Breast epithelium (tissue), 4 donors: ENCODE measurements around the gene IL21R. TPM values are rescaled to one million over a fixed set of nuclear protein-coding genes. Genes with fewer than 3 reads are reported as not detected.
"Not testable (repeated sequence)": the region's sequence is repeated elsewhere in the genome, so short reads cannot be mapped to it uniquely, and the experiment has no call there.

Experiments
- DNase-seq, 2 donors: peaks; one replicate each; pipeline ENCODE4 v3.0.0-alpha.2; 2019; ENCODE audit warnings: low spot score in 2 of 2
- H3K27ac ChIP-seq, 2 donors: fragments of 200-600 bp; sonication (generic) in 1 of 2; one replicate each; pipeline ENCODE4 v1.5.1; 2016 to 2019; ENCODE audit warnings: mild to moderate bottlenecking in 1 of 2
- H3K27me3 ChIP-seq, 2 donors: fragments of 200-600 bp; sonication (generic) in 1 of 2; one replicate each; pipeline versions ENCODE4 v1.5.1 to v1.6.0; 2017 to 2019; ENCODE audit warnings: control low read depth in 1 of 2, mild to moderate bottlenecking in 1 of 2
- H3K36me3 ChIP-seq: fragments of 200-600 bp; one replicate; pipeline ENCODE4 v1.5.1; 2019
- H3K4me1 ChIP-seq, 2 donors: fragments of 200-600 bp; sonication (generic); one replicate each; pipeline ENCODE4 v1.5.1; 2016 to 2019; ENCODE audit warnings: control low read depth in 1 of 2
- H3K4me3 ChIP-seq, 3 donors: fragments of 200-600 bp; sonication (generic); 1 replicate in 2 of 3; 2 replicates in 1 of 3; pipeline ENCODE4 v1.5.1; 2016 to 2019; ENCODE audit warnings: mild to moderate bottlenecking in 3 of 3, moderate library complexity in 2 of 3
- H3K9me3 ChIP-seq, 2 donors: fragments of 200-600 bp; sonication (generic) in 1 of 2; one replicate each; pipeline ENCODE4 v1.5.1; 2016 to 2019; ENCODE audit warnings: control low read depth in 1 of 2
- CTCF ChIP-seq, 3 donors: fragments of 450-650 bp; IDR thresholded peaks; one replicate each; pipeline ENCODE4 v1.5.1; 2016 to 2017; ENCODE audit warnings: antibody characterized with exemption in 3 of 3, mild to moderate bottlenecking in 3 of 3, moderate library complexity in 3 of 3
- POLR2A ChIP-seq: fragments of 450-650 bp; IDR thresholded peaks from one replicate; pipeline ENCODE4 v1.6.1; 2016; ENCODE audit warnings: antibody characterized with exemption, mild to moderate bottlenecking, moderate library complexity
- POLR2AphosphoS5 ChIP-seq, 3 donors: sonication (generic); formaldehyde crosslinking; IDR thresholded peaks; one replicate each; pipeline ENCODE4 v1.6.1; 2017; ENCODE audit warnings: antibody characterized with exemption in 3 of 3
- intact Hi-C: fragments of 100-400 bp; cut with DNase I; formaldehyde crosslinking; loops from one replicate; pipeline ENCODE4 v1.15.1; 2023; ENCODE audit warnings: low total_unique reads
- total RNA-seq, 3 donors: library from RNA; depleted of rRNA; stranded (reverse); fragments of >200 nt; gene quantifications; one replicate each; pipeline ENCODE4 v1.1.0, GENCODE V29; 2016

IL21R gene
- total RNA-seq, 3 donors from 2014 or later, result 0.16 to 0.33 TPM; not detected in 1

DNA sequence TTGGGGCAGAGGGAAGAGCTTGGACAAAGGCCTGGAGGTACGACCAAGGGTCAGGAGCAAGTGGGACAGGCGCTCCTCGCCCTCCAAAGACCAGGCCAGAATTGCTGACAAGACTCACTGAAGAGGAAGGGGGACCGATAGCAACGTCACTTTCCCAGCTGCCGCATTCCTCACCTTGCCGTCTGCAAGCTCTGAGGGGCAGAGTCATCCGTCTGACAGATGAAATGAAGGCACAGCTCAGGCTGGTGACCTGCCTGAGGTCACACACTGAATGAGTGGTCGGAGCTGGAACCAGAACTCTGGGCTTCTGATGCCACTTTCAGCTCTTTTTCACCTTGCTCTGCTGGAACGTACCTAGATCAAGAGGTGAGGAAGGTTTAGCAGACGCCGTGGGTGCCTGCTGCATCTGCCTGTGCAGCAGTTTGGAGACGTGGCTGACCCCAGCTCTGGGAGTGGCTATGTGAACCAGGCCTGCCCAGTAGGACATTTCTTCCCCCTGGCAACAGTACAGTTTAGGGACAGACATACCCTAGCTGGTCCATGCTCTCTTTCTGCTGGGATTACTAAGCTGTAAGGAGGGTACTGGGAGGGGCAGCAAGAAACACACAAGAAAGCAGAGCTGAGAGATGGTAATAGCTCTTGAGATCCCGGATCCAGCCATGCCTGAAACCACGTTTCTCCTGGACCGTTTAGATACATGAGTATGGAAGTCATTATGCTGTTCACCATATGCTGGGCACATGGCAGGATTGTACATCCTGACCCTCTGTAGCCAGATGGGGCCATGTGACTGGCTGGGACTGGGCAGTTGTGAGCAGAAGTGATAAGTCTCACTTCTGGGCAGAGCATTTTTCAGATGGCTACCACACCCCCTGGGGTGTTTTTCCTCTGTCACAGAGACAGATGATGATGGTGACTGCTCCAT lies 50.9 kb downstream of the IL21R start:
- peaks cover 0 to 24% of the 10 kb centered on the region in 2 donors for H3K27me3 ChIP-seq
- TF ChIP-seq POLR2A, result no peak
- no peak for TF ChIP-seq POLR2AphosphoS5 (IDR thresholded peaks at IDR 0.05)
- TF ChIP-seq CTCF (IDR thresholded peaks at IDR 0.05), result no peak
- H3K4me3 ChIP-seq, result no peak overlapping the region
- H3K4me1 ChIP-seq, result no peaks in the 10 kb centered on the region
- intact Hi-C loops, result no loop called here
- no peak for DNase-seq
- no peaks in the 10 kb centered on the region for H3K9me3 ChIP-seq
- no peak overlapping the region for H3K27ac ChIP-seq
- H3K36me3 ChIP-seq, result no peaks in the 10 kb centered on the region

DNA sequence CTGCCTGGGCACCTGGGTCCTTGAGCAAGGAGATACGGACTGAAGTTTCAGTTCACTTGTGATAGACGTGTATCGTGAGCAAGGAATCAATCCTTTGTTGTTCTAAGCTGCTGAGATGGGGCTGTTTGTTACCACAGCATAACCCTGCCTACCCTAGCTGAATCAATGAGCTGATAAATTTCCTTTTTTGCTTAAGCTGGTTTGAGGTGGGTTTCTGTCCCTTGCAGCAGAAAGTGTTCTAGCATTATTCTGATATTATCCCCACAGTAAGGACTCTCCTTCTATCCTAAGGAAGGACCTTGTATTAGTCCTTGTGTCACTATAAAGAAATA lies 51.5 kb downstream of the IL21R start:
- DNase-seq, result no peak
- TF ChIP-seq CTCF (IDR thresholded peaks at IDR 0.05) (no peak), POLR2AphosphoS5 (IDR thresholded peaks at IDR 0.05) (no peak)
- intact Hi-C loops, result no loop called here

DNA sequence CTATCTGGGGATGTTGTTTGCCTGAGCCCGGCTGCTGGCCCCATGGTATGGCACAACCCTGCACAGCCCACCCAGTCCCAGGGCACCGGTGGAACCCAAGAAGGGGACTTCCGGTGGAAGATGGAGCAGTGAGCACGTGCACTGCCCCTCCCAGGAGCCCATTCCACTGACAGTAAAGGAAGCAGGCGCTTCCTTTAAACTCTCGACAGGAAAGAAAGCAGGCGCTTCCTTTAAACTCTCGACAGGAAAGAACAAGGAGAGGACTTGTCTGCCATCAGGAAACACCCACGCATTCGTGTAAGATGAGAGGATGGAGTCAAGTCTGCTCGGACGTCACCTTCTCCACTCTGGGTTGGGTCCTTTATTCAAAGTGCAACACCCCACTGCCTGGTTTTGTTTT lies 53.7 kb downstream of the IL21R start:
- TF ChIP-seq CTCF (IDR thresholded peaks at IDR 0.05) (no peak), POLR2A (no peak), POLR2AphosphoS5 (IDR thresholded peaks at IDR 0.05) (no peak)
- intact Hi-C loops, result no loop called here
- Histone ChIP-seq H3K4me1 (no peaks in the 10 kb centered on the region), H3K36me3 (no peaks in the 10 kb centered on the region), H3K9me3 (no peaks in the 10 kb centered on the region), H3K27me3 (peaks cover 0 to 5% of the 10 kb centered on the region in 2 donors), H3K4me3 (no peak overlapping the region), H3K27ac (no peak overlapping the region)
- DNase-seq, result no peak

More for the DNA sequence above, 51.5 kb downstream of the IL21R start:
- Histone ChIP-seq H3K4me1 (no peaks in the 10 kb centered on the region), H3K27me3 (peaks cover 0 to 22% of the 10 kb centered on the region in 2 donors), H3K9me3 (no peaks in the 10 kb centered on the region), H3K27ac (no peak overlapping the region), H3K4me3 (no peak overlapping the region), H3K36me3 (no peaks in the 10 kb centered on the region)

GRCh38 chr16:27457605-27457900 lies 55.6 kb downstream of the IL21R start:
- intact Hi-C loops, H3K36me3 ChIP-seq, H3K4me1 ChIP-seq, DNase-seq, H3K4me3 ChIP-seq, H3K27me3 ChIP-seq, H3K9me3 ChIP-seq, H3K27ac ChIP-seq: not testable (repeated sequence)

DNA sequence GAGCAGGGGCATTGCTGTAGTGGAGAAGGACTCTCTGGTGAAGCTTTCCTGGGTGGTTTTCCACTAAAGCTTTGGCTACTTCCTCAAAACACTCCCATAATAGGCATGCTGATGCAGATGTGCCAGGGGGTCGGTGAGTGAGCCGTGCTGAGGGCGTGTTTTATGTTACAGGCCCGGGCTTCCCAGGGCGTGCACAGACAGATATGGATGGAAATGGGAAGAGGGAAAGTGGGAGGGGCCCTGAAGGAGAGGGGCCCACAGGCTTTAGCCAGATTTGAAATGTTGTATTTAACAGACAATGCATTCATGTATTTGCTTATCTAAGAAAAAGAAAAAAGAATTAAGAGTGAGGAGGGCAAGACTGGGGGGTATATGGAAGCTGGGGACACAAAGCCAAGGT lies 56.3 kb downstream of the IL21R start:
- intact Hi-C loops, result no loop called here
- Histone ChIP-seq H3K4me3 (no peak overlapping the region), H3K36me3 (no peaks in the 10 kb centered on the region), H3K27me3 (no peaks in the 10 kb centered on the region), H3K4me1 (no peaks in the 10 kb centered on the region), H3K27ac (no peak overlapping the region), H3K9me3 (no peaks in the 10 kb centered on the region)
- TF ChIP-seq POLR2AphosphoS5 (IDR thresholded peaks at IDR 0.05) (no peak), CTCF (IDR thresholded peaks at IDR 0.05) (no peak), POLR2A (no peak)
- no peak for DNase-seq
